WTC11 (cell line): Measurements from ENCODE around the gene NAV2. TPM values are rescaled to one million over a fixed set of nuclear protein-coding genes. Genes with fewer than 3 reads are reported as not detected.

Source experiments
- ATAC-seq: fragments of 200-7000 bp; cut with Tn5 transposase; 2 replicates; pipeline ENCODE4 v1.10.0; 2021; ENCODE audit warnings: mild to moderate bottlenecking, moderate library complexity
- CTCF ChIA-PET: fragments of 300-600 bp; sonication (Branson Sonifier 250); formaldehyde crosslinking; loops from one replicate; lab custom pipeline; 2021; ENCODE audit warnings: antibody characterized with exemption; lab: Charles Lee
- POLR2A ChIA-PET: fragments of 350-600 bp; sonication (Branson Sonifier 250); formaldehyde crosslinking; loops from one replicate; lab custom pipeline; 2021; ENCODE audit warnings: antibody characterized with exemption; lab: Charles Lee
- DNase-seq: peaks from one replicate; pipeline ENCODE4 v3.0.0; 2021; ENCODE audit warnings: low spot score
- H3K27ac Mint-ChIP-seq: 2 replicates; pipeline ENCODE4 v1.8.0; 2021; ENCODE audit warnings: mixed read lengths
- H3K27me3 Mint-ChIP-seq: 2 replicates; pipeline ENCODE4 v1.8.0; 2021; ENCODE audit warnings: low read depth, mild to moderate bottlenecking, moderate library complexity, mixed read lengths
- H3K36me3 Mint-ChIP-seq: 2 replicates; pipeline ENCODE4 v1.8.0; 2021; ENCODE audit warnings: mixed read lengths
- H3K4me1 Mint-ChIP-seq: 2 replicates; pipeline ENCODE4 v1.8.0; 2022; ENCODE audit warnings: mixed read lengths
- H3K4me3 Mint-ChIP-seq: 2 replicates; pipeline ENCODE4 v1.8.0; 2021; ENCODE audit warnings: mild to moderate bottlenecking, moderate library complexity, mixed read lengths
- H3K9me3 Mint-ChIP-seq: 2 replicates; pipeline ENCODE4 v1.8.0; 2021; ENCODE audit warnings: mixed read lengths
- CBFB ChIP-seq: sonication (generic); formaldehyde crosslinking; IDR thresholded peaks from 2 replicates; pipeline ENCODE4 v1.8.1; 2022; ENCODE audit warnings: mild to moderate bottlenecking, low read depth, missing genetic modification reagents
- CREB1 ChIP-seq: sonication (generic); formaldehyde crosslinking; IDR thresholded peaks from 2 replicates; pipeline ENCODE4 v1.8.0; 2023; ENCODE audit warnings: mild to moderate bottlenecking, missing genetic modification reagents
- EMX1 ChIP-seq: fragments of 250-450 bp; sonication (Bioruptor Pico); IDR thresholded peaks from 2 replicates; pipeline ENCODE4 v1.8.0; 2021; ENCODE audit warnings: mild to moderate bottlenecking
- ETV6 ChIP-seq: sonication (generic); formaldehyde crosslinking; IDR thresholded peaks from 2 replicates; pipeline ENCODE4 v1.8.1; 2022; ENCODE audit warnings: mild to moderate bottlenecking, missing genetic modification reagents
- FOXK1 ChIP-seq: sonication (generic); formaldehyde crosslinking; IDR thresholded peaks from 2 replicates; pipeline ENCODE4 v1.8.0; 2022; ENCODE audit warnings: mild to moderate bottlenecking, moderate library complexity, missing genetic modification reagents
- FOXP1 ChIP-seq: sonication (generic); formaldehyde crosslinking; IDR thresholded peaks from 2 replicates; pipeline ENCODE4 v1.8.0; 2022; ENCODE audit warnings: missing genetic modification reagents, mild to moderate bottlenecking, moderate library complexity, borderline replicate concordance
- HMGA2 ChIP-seq: fragments of 250-450 bp; sonication (Bioruptor Pico); IDR thresholded peaks from 2 replicates; pipeline ENCODE4 v1.4.0; 2021; ENCODE audit warnings: mild to moderate bottlenecking, moderate library complexity
- IRF2 ChIP-seq: sonication (generic); formaldehyde crosslinking; IDR thresholded peaks from 2 replicates; pipeline ENCODE4 v1.8.0; 2022; ENCODE audit warnings: low read depth, missing genetic modification reagents, borderline replicate concordance
- JUN ChIP-seq: sonication (generic); formaldehyde crosslinking; IDR thresholded peaks from 2 replicates; pipeline ENCODE4 v1.8.0; 2023; ENCODE audit warnings: mild to moderate bottlenecking, missing genetic modification reagents
- NFE2L1 ChIP-seq: sonication (generic); formaldehyde crosslinking; IDR thresholded peaks from 2 replicates; pipeline ENCODE4 v1.8.1; 2023; ENCODE audit warnings: missing genetic modification reagents
- NFYB ChIP-seq: sonication (generic); formaldehyde crosslinking; conservative IDR thresholded peaks from 2 replicates; pipeline ENCODE4 v1.8.0; 2022; ENCODE audit warnings: low read depth, missing genetic modification reagents
- PRRX2 ChIP-seq: fragments of 250-450 bp; sonication (Bioruptor Pico); IDR thresholded peaks from 2 replicates; pipeline ENCODE4 v1.8.0; 2021; ENCODE audit warnings: mild to moderate bottlenecking
- RORB ChIP-seq: fragments of 250-450 bp; sonication (Bioruptor Pico); IDR thresholded peaks from 2 replicates; pipeline ENCODE4 v1.9.0; 2021; ENCODE audit warnings: mild to moderate bottlenecking
- SP1 ChIP-seq: sonication (generic); formaldehyde crosslinking; conservative IDR thresholded peaks from 2 replicates; pipeline ENCODE4 v1.8.1; 2022; ENCODE audit warnings: missing genetic modification reagents
- TEAD4 ChIP-seq: sonication (generic); formaldehyde crosslinking; IDR thresholded peaks from 2 replicates; pipeline ENCODE4 v1.8.0; 2022; ENCODE audit warnings: mild to moderate bottlenecking, missing genetic modification reagents
- ZNF138 ChIP-seq: sonication (generic); formaldehyde crosslinking; conservative IDR thresholded peaks from 2 replicates; pipeline ENCODE4 v1.8.1; 2022; ENCODE audit warnings: mild to moderate bottlenecking, moderate library complexity, missing genetic modification reagents
- ZNF219 ChIP-seq: sonication (generic); formaldehyde crosslinking; IDR thresholded peaks from 2 replicates; pipeline ENCODE4 v1.8.0; 2023; ENCODE audit warnings: missing genetic modification reagents, mild to moderate bottlenecking, borderline replicate concordance
- total RNA-seq: library from RNA; stranded (reverse); gene quantifications from 3 replicates; pipeline ENCODE4 v1.2.3, GENCODE V29; 2021
- TF ChIP-seq, protein P1 (sequence below): sonication (generic); formaldehyde crosslinking; IDR thresholded peaks from 2 replicates; pipeline ENCODE4 v1.8.0; 2023; ENCODE audit warnings: missing genetic modification reagents
- TF ChIP-seq, protein P2 (sequence below): sonication (generic); formaldehyde crosslinking; IDR thresholded peaks from 2 replicates; pipeline ENCODE4 v1.8.1; 2022; ENCODE audit warnings: missing genetic modification reagents, borderline replicate concordance
- TF ChIP-seq, protein P3 (sequence below): fragments of 250-450 bp; sonication (Bioruptor Pico); IDR thresholded peaks from 2 replicates; pipeline ENCODE4 v1.9.0; 2021; ENCODE audit warnings: mild to moderate bottlenecking, borderline replicate concordance
- TF ChIP-seq, protein P4 (sequence below): sonication (generic); formaldehyde crosslinking; IDR thresholded peaks from 2 replicates; pipeline ENCODE4 v1.8.0; 2022; ENCODE audit warnings: mild to moderate bottlenecking, missing genetic modification reagents
- TF ChIP-seq, protein P5 (sequence below): fragments of 250-450 bp; sonication (Bioruptor Pico); IDR thresholded peaks from 2 replicates; pipeline ENCODE4 v2.1.2; 2022; ENCODE audit warnings: mild to moderate bottlenecking, moderate library complexity
- TF ChIP-seq, protein P6 (sequence below): fragments of 250-450 bp; sonication (Bioruptor Pico); IDR thresholded peaks from 2 replicates; pipeline ENCODE4 v1.9.0; 2021; ENCODE audit warnings: moderate library complexity, mild to moderate bottlenecking, inconsistent platforms, borderline replicate concordance
- TF ChIP-seq, protein P7 (sequence below): sonication (generic); formaldehyde crosslinking; IDR thresholded peaks from 2 replicates; pipeline ENCODE4 v1.8.1; 2023; ENCODE audit warnings: mild to moderate bottlenecking, missing genetic modification reagents, borderline replicate concordance

NAV2 gene
- total RNA-seq, 1 experiment from 2014 or later, result 42.8 TPM

DNA sequence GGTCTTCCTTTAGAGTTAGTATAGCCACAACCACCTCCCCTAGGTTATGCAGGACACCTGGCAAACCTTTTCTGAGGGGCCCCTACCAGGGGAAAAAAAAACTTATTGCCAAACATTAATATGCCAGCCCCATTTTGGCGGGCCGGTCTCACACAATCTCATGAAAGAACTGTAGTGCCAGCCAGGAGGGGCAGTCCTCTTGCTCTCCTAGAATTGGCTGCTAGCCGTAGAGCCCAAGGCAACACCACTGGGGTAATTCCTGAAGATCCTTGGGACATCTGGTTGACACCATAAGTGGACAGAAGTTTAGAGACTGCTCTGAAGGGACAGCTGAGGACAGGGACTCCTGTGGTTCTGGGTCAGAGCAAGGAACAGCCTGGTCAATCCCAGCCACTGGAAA is 24.2 kb downstream of the NAV2 start:
- no peak for TF ChIP-seq HMGA2 (CRISPR knock-in tag)
- no peak for TF ChIP-seq ETV6 (CRISPR knock-in tag)
- no peak for TF ChIP-seq NFE2L1 (CRISPR knock-in tag)
- TF ChIP-seq EMX1 (CRISPR knock-in tag), result no peak
- TF ChIP-seq, protein P1, sequence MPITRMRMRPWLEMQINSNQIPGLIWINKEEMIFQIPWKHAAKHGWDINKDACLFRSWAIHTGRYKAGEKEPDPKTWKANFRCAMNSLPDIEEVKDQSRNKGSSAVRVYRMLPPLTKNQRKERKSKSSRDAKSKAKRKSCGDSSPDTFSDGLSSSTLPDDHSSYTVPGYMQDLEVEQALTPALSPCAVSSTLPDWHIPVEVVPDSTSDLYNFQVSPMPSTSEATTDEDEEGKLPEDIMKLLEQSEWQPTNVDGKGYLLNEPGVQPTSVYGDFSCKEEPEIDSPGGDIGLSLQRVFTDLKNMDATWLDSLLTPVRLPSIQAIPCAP (CRISPR knock-in tag), result no peak
- TF ChIP-seq NFYB (CRISPR knock-in tag), result no peak
- TF ChIP-seq TEAD4 (CRISPR knock-in tag), result no peak
- no peak for TF ChIP-seq CREB1
- TF ChIP-seq RORB, result no peak
- TF ChIP-seq JUN, result no peak
- TF ChIP-seq, protein P2, sequence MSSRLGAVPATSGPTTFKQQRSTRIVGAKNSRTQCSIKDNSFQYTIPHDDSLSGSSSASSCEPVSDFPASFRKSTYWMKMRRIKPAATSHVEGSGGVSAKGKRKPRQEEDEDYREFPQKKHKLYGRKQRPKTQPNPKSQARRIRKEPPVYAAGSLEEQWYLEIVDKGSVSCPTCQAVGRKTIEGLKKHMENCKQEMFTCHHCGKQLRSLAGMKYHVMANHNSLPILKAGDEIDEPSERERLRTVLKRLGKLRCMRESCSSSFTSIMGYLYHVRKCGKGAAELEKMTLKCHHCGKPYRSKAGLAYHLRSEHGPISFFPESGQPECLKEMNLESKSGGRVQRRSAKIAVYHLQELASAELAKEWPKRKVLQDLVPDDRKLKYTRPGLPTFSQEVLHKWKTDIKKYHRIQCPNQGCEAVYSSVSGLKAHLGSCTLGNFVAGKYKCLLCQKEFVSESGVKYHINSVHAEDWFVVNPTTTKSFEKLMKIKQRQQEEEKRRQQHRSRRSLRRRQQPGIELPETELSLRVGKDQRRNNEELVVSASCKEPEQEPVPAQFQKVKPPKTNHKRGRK, result no peak
- no peak for TF ChIP-seq PRRX2 (CRISPR knock-in tag)
- no peak for TF ChIP-seq FOXP1 (CRISPR knock-in tag)
- TF ChIP-seq, protein P3, sequence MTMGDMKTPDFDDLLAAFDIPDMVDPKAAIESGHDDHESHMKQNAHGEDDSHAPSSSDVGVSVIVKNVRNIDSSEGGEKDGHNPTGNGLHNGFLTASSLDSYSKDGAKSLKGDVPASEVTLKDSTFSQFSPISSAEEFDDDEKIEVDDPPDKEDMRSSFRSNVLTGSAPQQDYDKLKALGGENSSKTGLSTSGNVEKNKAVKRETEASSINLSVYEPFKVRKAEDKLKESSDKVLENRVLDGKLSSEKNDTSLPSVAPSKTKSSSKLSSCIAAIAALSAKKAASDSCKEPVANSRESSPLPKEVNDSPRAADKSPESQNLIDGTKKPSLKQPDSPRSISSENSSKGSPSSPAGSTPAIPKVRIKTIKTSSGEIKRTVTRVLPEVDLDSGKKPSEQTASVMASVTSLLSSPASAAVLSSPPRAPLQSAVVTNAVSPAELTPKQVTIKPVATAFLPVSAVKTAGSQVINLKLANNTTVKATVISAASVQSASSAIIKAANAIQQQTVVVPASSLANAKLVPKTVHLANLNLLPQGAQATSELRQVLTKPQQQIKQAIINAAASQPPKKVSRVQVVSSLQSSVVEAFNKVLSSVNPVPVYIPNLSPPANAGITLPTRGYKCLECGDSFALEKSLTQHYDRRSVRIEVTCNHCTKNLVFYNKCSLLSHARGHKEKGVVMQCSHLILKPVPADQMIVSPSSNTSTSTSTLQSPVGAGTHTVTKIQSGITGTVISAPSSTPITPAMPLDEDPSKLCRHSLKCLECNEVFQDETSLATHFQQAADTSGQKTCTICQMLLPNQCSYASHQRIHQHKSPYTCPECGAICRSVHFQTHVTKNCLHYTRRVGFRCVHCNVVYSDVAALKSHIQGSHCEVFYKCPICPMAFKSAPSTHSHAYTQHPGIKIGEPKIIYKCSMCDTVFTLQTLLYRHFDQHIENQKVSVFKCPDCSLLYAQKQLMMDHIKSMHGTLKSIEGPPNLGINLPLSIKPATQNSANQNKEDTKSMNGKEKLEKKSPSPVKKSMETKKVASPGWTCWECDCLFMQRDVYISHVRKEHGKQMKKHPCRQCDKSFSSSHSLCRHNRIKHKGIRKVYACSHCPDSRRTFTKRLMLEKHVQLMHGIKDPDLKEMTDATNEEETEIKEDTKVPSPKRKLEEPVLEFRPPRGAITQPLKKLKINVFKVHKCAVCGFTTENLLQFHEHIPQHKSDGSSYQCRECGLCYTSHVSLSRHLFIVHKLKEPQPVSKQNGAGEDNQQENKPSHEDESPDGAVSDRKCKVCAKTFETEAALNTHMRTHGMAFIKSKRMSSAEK (CRISPR knock-in tag), result no peak
- no peak for TF ChIP-seq SP1 (CRISPR knock-in tag)
- TF ChIP-seq ZNF138, result no peak
- TF ChIP-seq, protein P4, sequence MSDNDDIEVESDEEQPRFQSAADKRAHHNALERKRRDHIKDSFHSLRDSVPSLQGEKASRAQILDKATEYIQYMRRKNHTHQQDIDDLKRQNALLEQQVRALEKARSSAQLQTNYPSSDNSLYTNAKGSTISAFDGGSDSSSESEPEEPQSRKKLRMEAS (CRISPR knock-in tag), result no peak
- TF ChIP-seq, protein P5, sequence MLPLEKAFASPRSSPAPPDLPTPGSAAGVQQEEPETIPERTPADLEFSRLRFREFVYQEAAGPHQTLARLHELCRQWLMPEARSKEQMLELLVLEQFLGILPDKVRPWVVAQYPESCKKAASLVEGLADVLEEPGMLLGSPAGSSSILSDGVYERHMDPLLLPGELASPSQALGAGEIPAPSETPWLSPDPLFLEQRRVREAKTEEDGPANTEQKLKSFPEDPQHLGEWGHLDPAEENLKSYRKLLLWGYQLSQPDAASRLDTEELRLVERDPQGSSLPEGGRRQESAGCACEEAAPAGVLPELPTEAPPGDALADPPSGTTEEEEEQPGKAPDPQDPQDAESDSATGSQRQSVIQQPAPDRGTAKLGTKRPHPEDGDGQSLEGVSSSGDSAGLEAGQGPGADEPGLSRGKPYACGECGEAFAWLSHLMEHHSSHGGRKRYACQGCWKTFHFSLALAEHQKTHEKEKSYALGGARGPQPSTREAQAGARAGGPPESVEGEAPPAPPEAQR (CRISPR knock-in tag), result no peak
- no peak for TF ChIP-seq FOXK1 (CRISPR knock-in tag)
- no peaks in the 10 kb centered on the region for H3K9me3 Mint-ChIP-seq
- CTCF ChIA-PET, result interaction anchor here (0.6 to 4.2 kb wide), 4 partner anchors 166 to 396 kb away, joined by 3 to 30 read pairs (median 3); no protein-coding TSS in a partner anchor
- H3K36me3 Mint-ChIP-seq, result no peaks in the 10 kb centered on the region
- H3K27ac Mint-ChIP-seq, result no peak overlapping the region
- no peak for DNase-seq
- H3K27me3 Mint-ChIP-seq, result no peaks in the 10 kb centered on the region
- POLR2A ChIA-PET, result no interaction called here
- ATAC-seq, result no peak
- H3K4me3 Mint-ChIP-seq, result no peak overlapping the region
- peaks cover 23% of the 10 kb centered on the region for H3K4me1 Mint-ChIP-seq

DNA sequence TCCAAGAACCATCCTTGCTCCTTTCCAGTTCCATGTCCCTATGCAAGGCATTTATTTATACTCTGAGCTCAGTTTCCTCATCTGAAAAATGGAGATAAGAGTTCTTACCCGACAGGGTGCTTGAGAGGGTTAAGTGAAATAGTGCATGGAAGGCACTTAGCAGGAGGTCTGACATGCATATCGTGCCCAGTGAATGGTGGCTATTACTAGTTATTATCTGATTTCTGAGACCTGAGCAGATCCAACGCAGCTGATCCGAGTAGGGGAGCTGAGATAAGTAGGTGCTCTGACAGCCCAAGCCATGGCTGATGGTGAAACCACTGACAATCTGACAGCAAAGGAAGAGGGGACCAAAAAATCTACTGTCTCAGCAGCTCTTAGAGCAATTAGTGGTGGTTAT is 24.9 kb downstream of the NAV2 start:
- ChIA-PET CTCF (interaction anchor here (4.2 kb wide), 1 partner anchor 174 kb away, joined by 30 read pairs; no protein-coding TSS in a partner anchor), POLR2A (no interaction called here)
- ATAC-seq, result no peak
- H3K4me1 Mint-ChIP-seq, result peaks cover 23% of the 10 kb centered on the region
- DNase-seq, result no peak
- H3K4me3 Mint-ChIP-seq, result no peak overlapping the region
- no peaks in the 10 kb centered on the region for H3K27me3 Mint-ChIP-seq
- no peak overlapping the region for H3K27ac Mint-ChIP-seq
- no peaks in the 10 kb centered on the region for H3K36me3 Mint-ChIP-seq
- no peaks in the 10 kb centered on the region for H3K9me3 Mint-ChIP-seq
- TF ChIP-seq, protein P6, sequence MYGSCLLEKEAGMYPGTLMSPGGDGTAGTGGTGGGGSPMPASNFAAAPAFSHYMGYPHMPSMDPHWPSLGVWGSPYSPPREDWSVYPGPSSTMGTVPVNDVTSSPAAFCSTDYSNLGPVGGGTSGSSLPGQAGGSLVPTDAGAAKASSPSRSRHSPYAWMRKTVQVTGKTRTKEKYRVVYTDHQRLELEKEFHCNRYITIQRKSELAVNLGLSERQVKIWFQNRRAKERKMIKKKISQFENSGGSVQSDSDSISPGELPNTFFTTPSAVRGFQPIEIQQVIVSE (CRISPR knock-in tag), result no peak
- TF ChIP-seq CBFB (CRISPR knock-in tag) (no peak), ZNF219 (no peak), IRF2 (CRISPR knock-in tag) (no peak)
- TF ChIP-seq, protein P7, sequence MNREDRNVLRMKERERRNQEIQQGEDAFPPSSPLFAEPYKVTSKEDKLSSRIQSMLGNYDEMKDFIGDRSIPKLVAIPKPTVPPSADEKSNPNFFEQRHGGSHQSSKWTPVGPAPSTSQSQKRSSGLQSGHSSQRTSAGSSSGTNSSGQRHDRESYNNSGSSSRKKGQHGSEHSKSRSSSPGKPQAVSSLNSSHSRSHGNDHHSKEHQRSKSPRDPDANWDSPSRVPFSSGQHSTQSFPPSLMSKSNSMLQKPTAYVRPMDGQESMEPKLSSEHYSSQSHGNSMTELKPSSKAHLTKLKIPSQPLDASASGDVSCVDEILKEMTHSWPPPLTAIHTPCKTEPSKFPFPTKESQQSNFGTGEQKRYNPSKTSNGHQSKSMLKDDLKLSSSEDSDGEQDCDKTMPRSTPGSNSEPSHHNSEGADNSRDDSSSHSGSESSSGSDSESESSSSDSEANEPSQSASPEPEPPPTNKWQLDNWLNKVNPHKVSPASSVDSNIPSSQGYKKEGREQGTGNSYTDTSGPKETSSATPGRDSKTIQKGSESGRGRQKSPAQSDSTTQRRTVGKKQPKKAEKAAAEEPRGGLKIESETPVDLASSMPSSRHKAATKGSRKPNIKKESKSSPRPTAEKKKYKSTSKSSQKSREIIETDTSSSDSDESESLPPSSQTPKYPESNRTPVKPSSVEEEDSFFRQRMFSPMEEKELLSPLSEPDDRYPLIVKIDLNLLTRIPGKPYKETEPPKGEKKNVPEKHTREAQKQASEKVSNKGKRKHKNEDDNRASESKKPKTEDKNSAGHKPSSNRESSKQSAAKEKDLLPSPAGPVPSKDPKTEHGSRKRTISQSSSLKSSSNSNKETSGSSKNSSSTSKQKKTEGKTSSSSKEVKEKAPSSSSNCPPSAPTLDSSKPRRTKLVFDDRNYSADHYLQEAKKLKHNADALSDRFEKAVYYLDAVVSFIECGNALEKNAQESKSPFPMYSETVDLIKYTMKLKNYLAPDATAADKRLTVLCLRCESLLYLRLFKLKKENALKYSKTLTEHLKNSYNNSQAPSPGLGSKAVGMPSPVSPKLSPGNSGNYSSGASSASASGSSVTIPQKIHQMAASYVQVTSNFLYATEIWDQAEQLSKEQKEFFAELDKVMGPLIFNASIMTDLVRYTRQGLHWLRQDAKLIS (CRISPR knock-in tag), result no peak
